Activated naive CD4-positive, alpha-beta T cell treated with anti-CD3 and anti-CD28 coated beads, Interleukin-2, amount 10 ng/mL, durations not matched to agents 7 days and 5 days (primary cell): Measurements from ENCODE around the gene FAM222A.

Experiments
- CTCF ChIA-PET: fragments of 350-600 bp; sonication (Branson Sonifier 250); formaldehyde crosslinking; loops from one replicate; lab custom pipeline; 2021; ENCODE audit warnings: antibody characterized with exemption; lab: Charles Lee
- DNase-seq: peaks from one replicate; pipeline ENCODE4 v3.0.0-alpha.2; 2020
- H3K27ac Mint-ChIP-seq: one replicate; pipeline ENCODE4 v1.8.0; 2021; ENCODE audit warnings: mild to moderate bottlenecking, moderate library complexity, mixed read lengths
- H3K27me3 Mint-ChIP-seq: one replicate; pipeline ENCODE4 v1.8.0; 2021; ENCODE audit warnings: mild to moderate bottlenecking, mixed read lengths
- H3K36me3 Mint-ChIP-seq: one replicate; pipeline ENCODE4 v1.8.0; 2021; ENCODE audit warnings: mixed read lengths
- H3K4me1 Mint-ChIP-seq: one replicate; pipeline ENCODE4 v1.8.0; 2021; ENCODE audit warnings: mixed read lengths
- H3K4me3 Mint-ChIP-seq: one replicate; pipeline ENCODE4 v1.8.0; 2021; ENCODE audit warnings: mild to moderate bottlenecking, moderate library complexity, mixed read lengths
- H3K9me3 Mint-ChIP-seq: one replicate; pipeline ENCODE4 v1.8.0; 2021; ENCODE audit warnings: mixed read lengths

Gene FAM222A

GRCh38 chr12:109697877-109698468 is 15.7 kb upstream of the FAM222A start:
- CTCF ChIA-PET, result interaction anchor here (1.0 kb wide), 1 partner anchor 78 kb away, joined by 3 read pairs; no protein-coding TSS in a partner anchor
- no peaks in the 10 kb centered on the region for H3K4me1 Mint-ChIP-seq

GRCh38 chr12:109698820-109699219 is 14.8 kb upstream of the FAM222A start:
- Mint-ChIP-seq H3K4me1 (no peaks in the 10 kb centered on the region), H3K9me3 (no peaks in the 10 kb centered on the region), H3K27me3 (peaks cover 8% of the 10 kb centered on the region), H3K27ac (no peak overlapping the region), H3K4me3 (no peak overlapping the region), H3K36me3 (no peaks in the 10 kb centered on the region)
- CTCF ChIA-PET, result no interaction called here
- DNase-seq, result no peak

More at GRCh38 chr12:109697877-109698468, 15.7 kb upstream of the FAM222A start:
- no peak overlapping the region for H3K27ac Mint-ChIP-seq
- DNase-seq, result no peak
- H3K9me3 Mint-ChIP-seq, result no peaks in the 10 kb centered on the region
- H3K36me3 Mint-ChIP-seq, result no peaks in the 10 kb centered on the region
- no peak overlapping the region for H3K4me3 Mint-ChIP-seq
- H3K27me3 Mint-ChIP-seq, result peaks cover 8% of the 10 kb centered on the region

- H3K27ac Mint-ChIP-seq, result no peak overlapping the region
- CTCF ChIA-PET, result no interaction called here
These were observed 12.6 kb upstream of the FAM222A start for GRCh38 chr12:109701064-109701463.

GRCh38 chr12:109702111-109702841 is 11.3 kb upstream of the FAM222A start:
- Mint-ChIP-seq H3K27me3 (peaks cover 10% of the 10 kb centered on the region), H3K36me3 (no peaks in the 10 kb centered on the region), H3K9me3 (no peaks in the 10 kb centered on the region), H3K4me1 (no peaks in the 10 kb centered on the region), H3K4me3 (no peak overlapping the region), H3K27ac (no peak overlapping the region)
- DNase-seq, result no peak
- CTCF ChIA-PET, result no interaction called here

More at GRCh38 chr12:109701064-109701463, 12.6 kb upstream of the FAM222A start:
- no peak for DNase-seq
- no peaks in the 10 kb centered on the region for H3K4me1 Mint-ChIP-seq
- no peaks in the 10 kb centered on the region for H3K9me3 Mint-ChIP-seq
- H3K27me3 Mint-ChIP-seq, result peaks cover 6% of the 10 kb centered on the region
- no peak overlapping the region for H3K4me3 Mint-ChIP-seq
- no peaks in the 10 kb centered on the region for H3K36me3 Mint-ChIP-seq

GRCh38 chr12:109703684-109704083 is 9.9 kb upstream of the FAM222A start:
- DNase-seq, result no peak
- H3K9me3 Mint-ChIP-seq, result no peaks in the 10 kb centered on the region
- H3K27me3 Mint-ChIP-seq, result peaks cover 10% of the 10 kb centered on the region
- no peaks in the 10 kb centered on the region for H3K36me3 Mint-ChIP-seq
- no peak overlapping the region for H3K27ac Mint-ChIP-seq
- CTCF ChIA-PET, result no interaction called here
- no peak overlapping the region for H3K4me3 Mint-ChIP-seq
- H3K4me1 Mint-ChIP-seq, result no peaks in the 10 kb centered on the region

- no peak for DNase-seq
- Mint-ChIP-seq H3K9me3 (no peaks in the 10 kb centered on the region), H3K27me3 (peaks cover 10% of the 10 kb centered on the region), H3K27ac (no peak overlapping the region), H3K4me3 (no peak overlapping the region), H3K36me3 (no peaks in the 10 kb centered on the region), H3K4me1 (no peaks in the 10 kb centered on the region)
- CTCF ChIA-PET, result no interaction called here
These were observed 9.1 kb upstream of the FAM222A start for GRCh38 chr12:109704371-109705098.

GRCh38 chr12:109705291-109705690 is 8.3 kb upstream of the FAM222A start:
- H3K4me1 Mint-ChIP-seq, result no peaks in the 10 kb centered on the region
- no peak overlapping the region for H3K4me3 Mint-ChIP-seq
- H3K27ac Mint-ChIP-seq, result no peak overlapping the region
- no peaks in the 10 kb centered on the region for H3K36me3 Mint-ChIP-seq
- CTCF ChIA-PET, result interaction anchor here (1.2 kb wide), 1 partner anchor 108 kb away, joined by 4 read pairs; no protein-coding TSS in a partner anchor
- no peak for DNase-seq
- H3K27me3 Mint-ChIP-seq, result peaks cover 17% of the 10 kb centered on the region
- no peaks in the 10 kb centered on the region for H3K9me3 Mint-ChIP-seq

- DNase-seq, result no peak
- no peaks in the 10 kb centered on the region for H3K9me3 Mint-ChIP-seq
- no peaks in the 10 kb centered on the region for H3K36me3 Mint-ChIP-seq
- H3K4me1 Mint-ChIP-seq, result no peaks in the 10 kb centered on the region
- CTCF ChIA-PET, result interaction anchor here (1.2 kb wide), 1 partner anchor 109 kb away, joined by 4 read pairs; no protein-coding TSS in a partner anchor
- H3K27ac Mint-ChIP-seq, result no peak overlapping the region
- H3K27me3 Mint-ChIP-seq, result peaks cover 28% of the 10 kb centered on the region
- H3K4me3 Mint-ChIP-seq, result no peak overlapping the region
These were observed 7.3 kb upstream of the FAM222A start for GRCh38 chr12:109706398-109706746.

- no peaks in the 10 kb centered on the region for H3K9me3 Mint-ChIP-seq
These were observed 6.7 kb upstream of the FAM222A start for GRCh38 chr12:109706747-109707469.

GRCh38 chr12:109707470-109707821 is 6.2 kb upstream of the FAM222A start:
- Mint-ChIP-seq H3K27ac (no peak overlapping the region), H3K36me3 (no peaks in the 10 kb centered on the region), H3K27me3 (peaks cover 39% of the 10 kb centered on the region), H3K9me3 (no peaks in the 10 kb centered on the region), H3K4me3 (no peak overlapping the region), H3K4me1 (no peaks in the 10 kb centered on the region)
- no peak for DNase-seq
- CTCF ChIA-PET, result no interaction called here

More at GRCh38 chr12:109706747-109707469, 6.7 kb upstream of the FAM222A start:
- Mint-ChIP-seq H3K27ac (no peak overlapping the region), H3K4me3 (no peak overlapping the region), H3K4me1 (no peaks in the 10 kb centered on the region), H3K36me3 (no peaks in the 10 kb centered on the region), H3K27me3 (peaks cover 33% of the 10 kb centered on the region)
- CTCF ChIA-PET, result interaction anchor here (1.2 kb wide), 1 partner anchor 109 kb away, joined by 4 read pairs; no protein-coding TSS in a partner anchor
- no peak for DNase-seq

- Mint-ChIP-seq H3K27me3 (peaks cover 38% of the 10 kb centered on the region), H3K4me3 (no peak overlapping the region), H3K9me3 (no peaks in the 10 kb centered on the region), H3K36me3 (no peaks in the 10 kb centered on the region), H3K4me1 (peaks cover 6% of the 10 kb centered on the region), H3K27ac (no peak overlapping the region)
- DNase-seq, result no peak
- CTCF ChIA-PET, result no interaction called here
These were observed 4.7 kb upstream of the FAM222A start for GRCh38 chr12:109708939-109709338.

GRCh38 chr12:109709401-109709991 is 4.1 kb upstream of the FAM222A start:
- CTCF ChIA-PET, result no interaction called here
- H3K4me1 Mint-ChIP-seq, result peaks cover 6% of the 10 kb centered on the region
- DNase-seq, result no peak
- H3K27ac Mint-ChIP-seq, result no peak overlapping the region
- no peaks in the 10 kb centered on the region for H3K36me3 Mint-ChIP-seq
- H3K9me3 Mint-ChIP-seq, result no peaks in the 10 kb centered on the region
- H3K27me3 Mint-ChIP-seq, result peaks cover 41% of the 10 kb centered on the region
- no peak overlapping the region for H3K4me3 Mint-ChIP-seq

GRCh38 chr12:109710205-109710746 is 3.3 kb upstream of the FAM222A start:
- H3K9me3 Mint-ChIP-seq, result no peaks in the 10 kb centered on the region
- peaks cover 49% of the 10 kb centered on the region for H3K27me3 Mint-ChIP-seq
- no peak overlapping the region for H3K4me3 Mint-ChIP-seq
- DNase-seq, result no peak
- no peak overlapping the region for H3K27ac Mint-ChIP-seq
- no peaks in the 10 kb centered on the region for H3K36me3 Mint-ChIP-seq
- peaks cover 12% of the 10 kb centered on the region for H3K4me1 Mint-ChIP-seq
- CTCF ChIA-PET, result no interaction called here
